Stimulated activated CD4-positive, alpha-beta T cell treated with anti-CD3 and anti-CD28 coated beads, Interleukin-12 subunit alpha, Interleukin-12 subunit beta, amount 100 ng/mL, for 4 hours (primary cell): ENCODE data around the gene ATOH1.

Source experiments
- DNase-seq: peaks from one replicate; pipeline ENCODE4 v3.0.0-alpha.2; 2020

Gene ATOH1

GRCh38 chr4:93835929-93836328, 7.4 kb downstream of the ATOH1 start:
- DNase-seq = no peak

- no peak for DNase-seq
These were observed 11.2 kb downstream of the ATOH1 start for GRCh38 chr4:93839704-93840103.

- DNase-seq = no peak
These were observed 13.3 kb downstream of the ATOH1 start for GRCh38 chr4:93841803-93842345.

- DNase-seq = no peak
These were observed 14.2 kb downstream of the ATOH1 start for GRCh38 chr4:93842601-93843252.

- no peak for DNase-seq
These were observed 15.2 kb downstream of the ATOH1 start for GRCh38 chr4:93843772-93844171.

GRCh38 chr4:93852680-93853079, 24.1 kb downstream of the ATOH1 start:
- DNase-seq = no peak

GRCh38 chr4:93855926-93856325, 27.4 kb downstream of the ATOH1 start:
- DNase-seq = no peak

- no peak for DNase-seq
These were observed 37.1 kb downstream of the ATOH1 start for GRCh38 chr4:93865650-93866049.

- DNase-seq = no peak
These were observed 39.0 kb downstream of the ATOH1 start for GRCh38 chr4:93867416-93868001.

GRCh38 chr4:93870876-93871458, 42.4 kb downstream of the ATOH1 start:
- DNase-seq = no peak

- no peak for DNase-seq
These were observed 48.2 kb downstream of the ATOH1 start for GRCh38 chr4:93876754-93877153.

GRCh38 chr4:93878566-93878965, 50.0 kb downstream of the ATOH1 start:
- DNase-seq = no peak

- no peak for DNase-seq
These were observed 51.4 kb downstream of the ATOH1 start for GRCh38 chr4:93879919-93880318.
